ENCODE results near the gene LKAAEAR1. TPM values are rescaled to one million over a fixed set of nuclear protein-coding genes. Genes with fewer than 3 reads are reported as not detected.
"Not testable (repeated sequence)": the region's sequence is repeated elsewhere in the genome, so short reads cannot be mapped to it uniquely, and the experiment has no call there.

LKAAEAR1 gene
- total RNA-seq, 2 donors from 2014 or later, result not detected

DNA sequence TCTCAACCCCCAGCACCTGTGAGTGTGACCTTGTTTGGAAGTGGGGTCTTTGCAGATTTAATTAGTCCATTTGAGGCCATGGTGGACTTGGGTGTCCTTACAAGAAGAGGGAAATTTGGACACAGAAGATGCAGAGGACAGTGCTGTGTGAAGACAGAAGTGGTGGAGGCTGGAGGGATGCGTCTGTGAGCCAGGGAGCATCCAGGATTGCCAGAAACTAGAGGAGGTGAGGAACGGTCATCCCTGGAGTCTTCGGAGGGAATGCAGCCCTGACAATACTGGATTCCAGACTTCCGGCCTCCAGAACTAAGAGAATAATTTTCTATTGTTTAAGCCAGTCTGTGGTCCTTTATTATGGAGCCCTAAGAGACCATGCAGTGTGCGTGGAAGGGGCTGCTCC lies 46.1 kb upstream of the LKAAEAR1 start:
- Mint-ChIP-seq H3K36me3 (ENCODE audit: low read depth) (no peaks in the 10 kb centered on the region), H3K4me1 (no peaks in the 10 kb centered on the region), H3K27me3 (ENCODE audit: insufficient read depth) (peaks cover 15% of the 10 kb centered on the region), H3K27ac (no peak overlapping the region), H3K4me3 (no peak overlapping the region), H3K9me3 (peaks cover 3% of the 10 kb centered on the region)
- Histone ChIP-seq H3K9ac (ENCODE audit: extremely low read depth, low read length, poor library complexity, severe bottlenecking) (no peak overlapping the region), H3K36me3 (ENCODE audit: control insufficient read depth, insufficient read depth, low read length) (no peaks in the 10 kb centered on the region), H3K27me3 (ENCODE audit: control insufficient read depth, insufficient read depth, low read length, poor library complexity, severe bottlenecking) (peaks cover 19% of the 10 kb centered on the region), H3K9me3 (ENCODE audit: control insufficient read depth, low read length) (no peaks in the 10 kb centered on the region), H3K4me1 (ENCODE audit: control insufficient read depth, insufficient read depth, low read length) (no peaks in the 10 kb centered on the region), H3K4me3 (ENCODE audit: low read length) (no peak overlapping the region), H3K27ac (ENCODE audit: low read depth, low read length) (no peak overlapping the region)
- DNase-seq, result no peak
- 85 to 88% methylated on average over 5 of the region's 5 CpGs for WGBS, 2 experiments (ENCODE audit: insufficient coverage in 1 of 2, insufficient read length in 1 of 2)
- TF ChIP-seq, protein P1, sequence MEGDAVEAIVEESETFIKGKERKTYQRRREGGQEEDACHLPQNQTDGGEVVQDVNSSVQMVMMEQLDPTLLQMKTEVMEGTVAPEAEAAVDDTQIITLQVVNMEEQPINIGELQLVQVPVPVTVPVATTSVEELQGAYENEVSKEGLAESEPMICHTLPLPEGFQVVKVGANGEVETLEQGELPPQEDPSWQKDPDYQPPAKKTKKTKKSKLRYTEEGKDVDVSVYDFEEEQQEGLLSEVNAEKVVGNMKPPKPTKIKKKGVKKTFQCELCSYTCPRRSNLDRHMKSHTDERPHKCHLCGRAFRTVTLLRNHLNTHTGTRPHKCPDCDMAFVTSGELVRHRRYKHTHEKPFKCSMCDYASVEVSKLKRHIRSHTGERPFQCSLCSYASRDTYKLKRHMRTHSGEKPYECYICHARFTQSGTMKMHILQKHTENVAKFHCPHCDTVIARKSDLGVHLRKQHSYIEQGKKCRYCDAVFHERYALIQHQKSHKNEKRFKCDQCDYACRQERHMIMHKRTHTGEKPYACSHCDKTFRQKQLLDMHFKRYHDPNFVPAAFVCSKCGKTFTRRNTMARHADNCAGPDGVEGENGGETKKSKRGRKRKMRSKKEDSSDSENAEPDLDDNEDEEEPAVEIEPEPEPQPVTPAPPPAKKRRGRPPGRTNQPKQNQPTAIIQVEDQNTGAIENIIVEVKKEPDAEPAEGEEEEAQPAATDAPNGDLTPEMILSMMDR (conservative IDR thresholded peaks at IDR 0.05), result no peak

DNA sequence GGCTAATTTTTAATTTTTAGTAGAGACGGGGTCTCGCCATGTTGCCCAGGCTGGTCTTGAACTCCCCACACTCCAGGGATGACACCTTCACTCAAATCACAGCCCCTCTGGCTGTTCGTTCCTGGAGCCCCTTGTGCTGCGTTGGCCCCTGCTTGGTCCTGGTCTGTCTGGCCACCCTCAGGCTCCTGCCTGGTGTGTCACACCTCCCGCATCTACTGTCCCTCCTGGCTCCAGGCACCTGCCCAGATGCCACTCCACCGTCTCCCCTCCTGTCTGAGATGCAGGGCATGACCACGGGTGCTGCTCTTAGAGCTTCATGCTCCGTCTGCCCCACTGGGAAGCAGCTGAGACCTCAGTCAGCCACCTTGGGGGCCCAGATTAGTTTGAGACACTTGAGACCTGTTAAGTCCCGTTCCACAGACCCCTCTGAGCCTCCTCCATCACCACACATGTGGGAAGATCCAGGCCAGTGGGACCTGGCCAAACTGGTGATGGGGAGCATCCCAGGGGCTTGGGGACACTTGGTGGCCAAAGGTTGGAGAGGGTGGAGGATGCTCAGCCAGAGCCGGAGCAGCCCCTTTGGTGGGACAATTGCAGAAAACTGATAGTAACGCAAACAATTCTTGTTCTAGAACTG lies 45.1 kb upstream of the LKAAEAR1 start:
- Histone ChIP-seq H3K27me3 (ENCODE audit: control insufficient read depth, insufficient read depth, low read length, poor library complexity, severe bottlenecking) (peaks cover 23% of the 10 kb centered on the region), H3K9ac (ENCODE audit: extremely low read depth, low read length, poor library complexity, severe bottlenecking) (no peak overlapping the region), H3K4me1 (ENCODE audit: control insufficient read depth, insufficient read depth, low read length) (no peaks in the 10 kb centered on the region), H3K4me3 (ENCODE audit: low read length) (no peak overlapping the region), H3K27ac (ENCODE audit: low read depth, low read length) (no peak overlapping the region), H3K36me3 (ENCODE audit: control insufficient read depth, insufficient read depth, low read length) (no peaks in the 10 kb centered on the region), H3K9me3 (ENCODE audit: control insufficient read depth, low read length) (no peaks in the 10 kb centered on the region)
- no peaks in the 10 kb centered on the region for H3K4me1 Mint-ChIP-seq
- WGBS, 2 experiments (ENCODE audit: insufficient coverage in 1 of 2, insufficient read length in 1 of 2), result 88 to 91% methylated on average over 10 to 11 of the region's 11 CpGs
- H3K27ac Mint-ChIP-seq, result no peak overlapping the region
- TF ChIP-seq, protein P1 (conservative IDR thresholded peaks at IDR 0.05), result no peak
- H3K27me3 Mint-ChIP-seq (ENCODE audit: insufficient read depth), result peaks cover 19% of the 10 kb centered on the region
- no peak overlapping the region for H3K4me3 Mint-ChIP-seq
- peaks cover 3% of the 10 kb centered on the region for H3K9me3 Mint-ChIP-seq
- DNase-seq, result no peak
- H3K36me3 Mint-ChIP-seq (ENCODE audit: low read depth), result no peaks in the 10 kb centered on the region

DNA sequence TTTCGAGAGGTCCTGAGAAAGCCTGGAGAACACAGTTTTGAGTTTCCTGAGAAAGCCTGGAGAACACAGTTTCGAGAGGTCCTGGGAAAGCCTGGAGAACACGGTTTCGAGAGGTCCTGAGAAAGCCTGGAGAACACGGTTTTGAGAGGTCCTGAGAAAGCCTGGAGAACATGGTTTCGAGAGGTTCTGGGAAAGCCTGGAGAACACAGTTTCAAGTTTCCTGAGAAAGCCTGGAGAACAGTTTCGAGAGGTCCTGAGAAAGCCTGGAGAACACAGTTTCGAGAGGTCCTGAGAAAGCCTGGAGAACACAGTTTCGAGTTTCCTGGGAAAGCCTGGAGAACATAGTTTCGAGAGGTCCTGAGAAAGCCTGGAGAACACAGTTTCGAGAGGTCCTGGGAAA lies 39.3 kb upstream of the LKAAEAR1 start:
- H3K27me3 ChIP-seq (ENCODE audit: control insufficient read depth, insufficient read depth, low read length, poor library complexity, severe bottlenecking), result peaks cover 41% of the 10 kb centered on the region
- H3K4me3 Mint-ChIP-seq; H3K27ac ChIP-seq (ENCODE audit: low read depth, low read length); H3K4me1 ChIP-seq (ENCODE audit: control insufficient read depth, insufficient read depth, low read length); H3K9me3 Mint-ChIP-seq; H3K36me3 ChIP-seq (ENCODE audit: control insufficient read depth, insufficient read depth, low read length); H3K9ac ChIP-seq (ENCODE audit: extremely low read depth, low read length, poor library complexity, severe bottlenecking); H3K4me1 Mint-ChIP-seq; H3K4me3 ChIP-seq (ENCODE audit: low read length); H3K36me3 Mint-ChIP-seq (ENCODE audit: low read depth); H3K27ac Mint-ChIP-seq; DNase-seq; H3K9me3 ChIP-seq (ENCODE audit: control insufficient read depth, low read length): not testable (repeated sequence)
- 89 to 90% methylated on average over 11 of the region's 11 CpGs for WGBS, 2 experiments (ENCODE audit: insufficient coverage in 1 of 2, insufficient read length in 1 of 2)
- H3K27me3 Mint-ChIP-seq (ENCODE audit: insufficient read depth), result peaks cover 32% of the 10 kb centered on the region

DNA sequence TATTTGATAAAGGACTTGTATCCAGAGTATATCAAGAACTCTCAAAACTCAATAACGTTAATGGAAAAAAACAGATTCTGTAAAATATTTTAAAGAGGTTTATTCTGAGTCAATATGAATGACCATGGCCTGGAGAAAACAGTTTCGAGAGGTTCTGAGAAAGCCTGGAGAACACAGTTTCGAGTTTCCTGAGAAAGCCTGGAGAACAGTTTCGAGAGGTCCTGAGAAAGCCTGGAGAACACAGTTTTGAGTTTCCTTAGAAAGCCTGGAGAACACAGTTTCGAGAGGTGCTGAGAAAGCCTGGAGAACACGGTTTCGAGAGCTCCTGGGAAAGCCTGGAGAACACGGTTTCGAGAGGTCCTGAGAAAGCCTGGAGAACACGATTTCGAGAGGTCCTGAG lies 38.7 kb upstream of the LKAAEAR1 start:
- 86 to 89% methylated on average over 10 to 11 of the region's 11 CpGs for WGBS, 2 experiments (ENCODE audit: insufficient coverage in 1 of 2, insufficient read length in 1 of 2)
- H3K36me3 ChIP-seq (ENCODE audit: control insufficient read depth, insufficient read depth, low read length); H3K4me1 Mint-ChIP-seq; DNase-seq; H3K4me1 ChIP-seq (ENCODE audit: control insufficient read depth, insufficient read depth, low read length); H3K27ac Mint-ChIP-seq; H3K9me3 Mint-ChIP-seq; H3K27ac ChIP-seq (ENCODE audit: low read depth, low read length); H3K4me3 ChIP-seq (ENCODE audit: low read length); H3K36me3 Mint-ChIP-seq (ENCODE audit: low read depth); H3K9ac ChIP-seq (ENCODE audit: extremely low read depth, low read length, poor library complexity, severe bottlenecking); H3K9me3 ChIP-seq (ENCODE audit: control insufficient read depth, low read length); H3K4me3 Mint-ChIP-seq: not testable (repeated sequence)
- peaks cover 36% of the 10 kb centered on the region for H3K27me3 ChIP-seq (ENCODE audit: control insufficient read depth, insufficient read depth, low read length, poor library complexity, severe bottlenecking)
- H3K27me3 Mint-ChIP-seq (ENCODE audit: insufficient read depth), result peaks cover 30% of the 10 kb centered on the region
